GM19240 (cell line): Measurements from ENCODE around the gene ENPP1.
"Not testable (repeated sequence)": the region's sequence is repeated elsewhere in the genome, so short reads cannot be mapped to it uniquely, and the experiment has no call there.

ENCODE experiments used
- DNase-seq: peaks from one replicate; pipeline ENCODE4 v3.0.0; 2011; ENCODE audit warnings: low spot score; ENCODE audit not compliant: insufficient read length

The ENPP1 gene

GRCh38 chr6:131875647-131876046 lies 67.8 kb downstream of the ENPP1 start:
- DNase-seq: no peak

- no peak for DNase-seq
These were observed 68.7 kb downstream of the ENPP1 start for GRCh38 chr6:131876545-131876944.

GRCh38 chr6:131877999-131878789 lies 70.4 kb downstream of the ENPP1 start:
- no peak for DNase-seq

GRCh38 chr6:131883016-131883415 lies 75.2 kb downstream of the ENPP1 start:
- no peak for DNase-seq

- no peak for DNase-seq
These were observed 77.4 kb downstream of the ENPP1 start for GRCh38 chr6:131885237-131885636.

GRCh38 chr6:131886517-131886916 lies 78.7 kb downstream of the ENPP1 start:
- no peak for DNase-seq

GRCh38 chr6:131890091-131890490 lies 82.3 kb downstream of the ENPP1 start:
- no peak for DNase-seq

GRCh38 chr6:131893198-131893597 lies 85.4 kb downstream of the ENPP1 start:
- no peak for DNase-seq

GRCh38 chr6:131894493-131895424 lies 86.9 kb downstream of the ENPP1 start:
- no peak for DNase-seq

- DNase-seq: no peak
These were observed 89.2 kb downstream of the ENPP1 start for GRCh38 chr6:131897050-131897435.

GRCh38 chr6:131897621-131898020 lies 89.8 kb downstream of the ENPP1 start:
- DNase-seq: no peak

- no peak for DNase-seq
These were observed 90.9 kb downstream of the ENPP1 start for GRCh38 chr6:131898718-131899117.

GRCh38 chr6:131900231-131900630 lies 92.4 kb downstream of the ENPP1 start:
- DNase-seq: no peak

- DNase-seq: not testable (repeated sequence)
These were observed 93.6 kb downstream of the ENPP1 start for GRCh38 chr6:131901326-131901873.

GRCh38 chr6:131903734-131904133 lies 95.9 kb downstream of the ENPP1 start:
- not testable (repeated sequence) for DNase-seq

- not testable (repeated sequence) for DNase-seq
These were observed 101.0 kb downstream of the ENPP1 start for GRCh38 chr6:131908787-131909186.

GRCh38 chr6:131909408-131910218 lies 101.8 kb downstream of the ENPP1 start:
- peak; percentile 10 for DNase-seq

- DNase-seq: no peak
These were observed 102.4 kb downstream of the ENPP1 start for GRCh38 chr6:131910219-131910589.

- no peak for DNase-seq
These were observed 103.1 kb downstream of the ENPP1 start for GRCh38 chr6:131910956-131911355.

GRCh38 chr6:131911951-131912350 lies 104.1 kb downstream of the ENPP1 start:
- DNase-seq: no peak

GRCh38 chr6:131914234-131914633 lies 106.4 kb downstream of the ENPP1 start:
- no peak for DNase-seq
